T-helper 22 cell (primary cell): ENCODE results near the gene CDR2L.
"Not testable (repeated sequence)": the region's sequence is repeated elsewhere in the genome, so short reads cannot be mapped to it uniquely, and the experiment has no call there.

Experiments used
- DNase-seq: peaks from one replicate; pipeline ENCODE4 v3.0.0-alpha.2; 2020; ENCODE audit warnings: low read depth

CDR2L gene

GRCh38 chr17:74981979-74982662 is 5.3 kb upstream of the CDR2L start:
- peak; percentile 76 for DNase-seq

- DNase-seq, result not testable (repeated sequence)
Observed at GRCh38 chr17:74982663-74983313, 4.6 kb upstream of the CDR2L start.

DNA sequence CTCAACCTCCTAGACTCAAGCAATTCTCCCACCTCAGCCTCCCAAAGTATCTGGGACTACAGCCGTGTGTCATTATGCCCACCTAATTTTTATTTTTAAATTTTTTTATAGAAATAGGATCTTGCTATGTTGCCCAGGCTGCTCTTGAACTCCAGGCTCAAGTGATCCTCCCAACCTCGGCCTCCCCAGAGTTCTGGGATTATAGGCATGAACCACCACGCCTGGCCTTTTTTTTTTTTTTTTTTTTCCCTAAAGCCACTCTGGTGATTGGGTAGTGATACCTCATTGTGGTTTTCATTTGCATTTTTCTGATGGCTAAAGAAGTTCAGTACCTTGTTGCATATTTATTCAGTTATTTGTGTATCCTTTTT is 1.2 kb upstream of the CDR2L start:
- no peak for DNase-seq

DNA sequence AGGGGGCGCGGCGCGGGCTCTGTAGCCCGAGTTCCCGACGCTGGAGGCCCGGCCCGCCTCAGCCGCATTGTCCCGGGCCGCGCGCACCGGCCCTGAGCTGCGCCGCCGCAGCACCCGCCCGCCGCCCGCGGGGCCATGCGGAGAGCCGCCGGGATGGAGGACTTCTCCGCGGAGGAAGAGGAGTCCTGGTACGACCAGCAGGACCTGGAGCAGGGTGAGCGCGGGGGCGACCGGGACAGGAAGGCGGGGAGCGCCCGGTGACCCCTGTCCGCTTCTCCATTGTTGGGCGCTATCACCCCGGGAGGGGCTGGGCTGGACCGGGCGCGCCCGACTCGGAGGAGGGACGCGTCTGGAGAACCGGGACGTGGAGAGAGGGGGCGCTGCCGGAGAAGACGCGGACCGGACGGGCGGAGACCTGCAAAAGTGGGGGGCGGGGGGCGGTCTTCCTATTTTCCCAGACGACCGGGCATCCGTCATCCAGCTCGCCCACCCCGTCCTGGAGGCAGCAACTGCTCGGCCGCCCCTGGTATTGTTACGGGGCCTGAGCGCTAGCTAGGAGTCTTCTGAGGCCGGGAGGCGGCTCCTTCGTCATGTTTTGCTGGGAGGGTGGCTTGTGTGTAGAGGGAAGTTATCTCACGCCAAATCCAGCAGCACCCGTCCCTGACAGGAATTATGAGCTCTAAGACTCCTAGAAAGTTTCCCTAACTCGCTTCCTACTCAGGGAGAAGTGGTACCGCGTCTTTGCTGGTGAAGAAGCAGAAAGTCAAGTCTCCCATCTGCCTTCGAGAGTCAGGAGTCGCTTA is 678 bp downstream of the CDR2L start:
- no peak for DNase-seq

- DNase-seq, result no peak
Observed at GRCh38 chr17:74990581-74991105, 3.2 kb downstream of the CDR2L start.

DNA sequence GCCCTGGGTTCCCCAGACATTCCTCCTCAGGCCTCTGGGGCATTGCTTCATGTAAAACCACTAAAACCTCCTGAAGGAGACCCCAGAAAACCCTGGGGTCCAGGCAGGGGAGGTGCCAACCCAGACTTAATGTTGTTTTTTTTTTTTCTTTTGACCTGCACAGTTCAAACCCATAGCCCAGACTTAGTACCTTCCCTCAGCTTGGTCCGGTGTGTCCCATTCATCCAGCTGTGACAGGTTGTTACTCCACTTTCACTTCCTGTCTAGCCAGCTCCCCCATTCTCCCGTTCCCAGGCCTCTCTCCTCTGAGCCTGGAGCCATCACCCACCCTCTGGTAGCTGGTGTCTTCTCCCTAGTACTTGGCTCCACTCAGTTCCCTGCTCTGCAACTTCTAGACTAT is 4.8 kb downstream of the CDR2L start:
- DNase-seq, result no peak

- no peak for DNase-seq
Observed at GRCh38 chr17:74994440-74994839, 7.0 kb downstream of the CDR2L start.

DNA sequence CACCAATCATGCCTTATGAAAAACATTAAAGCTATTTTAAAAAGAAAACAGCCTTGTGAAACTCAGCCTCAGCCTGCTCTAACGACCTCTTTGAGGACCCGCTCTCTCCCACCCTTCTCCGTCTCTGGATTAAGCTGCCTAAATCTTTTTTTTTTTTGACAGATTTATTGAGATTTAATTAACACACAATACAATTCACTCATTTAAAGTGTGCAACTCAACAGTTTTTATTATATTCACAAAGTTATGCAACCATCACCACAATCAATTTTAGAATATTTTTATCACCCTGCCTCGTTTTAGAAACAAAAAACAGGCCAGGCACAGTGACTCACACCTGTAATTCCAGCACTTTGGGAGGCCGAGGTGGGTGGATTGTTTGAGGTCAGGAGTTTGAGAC is 8.4 kb downstream of the CDR2L start:
- no peak for DNase-seq

- no peak for DNase-seq
Observed at GRCh38 chr17:74998783-74999182, 11.4 kb downstream of the CDR2L start.

DNA sequence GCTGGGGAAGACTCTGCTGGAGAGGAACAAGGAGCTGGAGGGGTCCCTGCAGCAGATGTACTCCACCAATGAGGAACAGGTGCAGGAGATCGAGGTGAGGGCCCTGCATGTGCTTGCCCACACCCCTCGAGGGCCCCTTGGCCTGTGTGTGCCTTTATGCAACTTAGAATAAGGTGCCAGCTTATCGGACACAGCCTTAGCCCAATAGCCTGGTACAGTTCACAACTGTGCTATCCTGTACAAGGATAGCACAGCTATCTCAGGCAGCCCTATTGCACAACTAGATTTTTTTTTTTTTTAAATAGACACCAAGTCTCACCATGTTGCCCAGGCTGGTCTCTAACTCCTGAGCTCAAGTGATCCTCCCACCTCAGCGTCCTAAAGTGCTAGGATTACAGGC is 12.1 kb downstream of the CDR2L start:
- no peak for DNase-seq

DNA sequence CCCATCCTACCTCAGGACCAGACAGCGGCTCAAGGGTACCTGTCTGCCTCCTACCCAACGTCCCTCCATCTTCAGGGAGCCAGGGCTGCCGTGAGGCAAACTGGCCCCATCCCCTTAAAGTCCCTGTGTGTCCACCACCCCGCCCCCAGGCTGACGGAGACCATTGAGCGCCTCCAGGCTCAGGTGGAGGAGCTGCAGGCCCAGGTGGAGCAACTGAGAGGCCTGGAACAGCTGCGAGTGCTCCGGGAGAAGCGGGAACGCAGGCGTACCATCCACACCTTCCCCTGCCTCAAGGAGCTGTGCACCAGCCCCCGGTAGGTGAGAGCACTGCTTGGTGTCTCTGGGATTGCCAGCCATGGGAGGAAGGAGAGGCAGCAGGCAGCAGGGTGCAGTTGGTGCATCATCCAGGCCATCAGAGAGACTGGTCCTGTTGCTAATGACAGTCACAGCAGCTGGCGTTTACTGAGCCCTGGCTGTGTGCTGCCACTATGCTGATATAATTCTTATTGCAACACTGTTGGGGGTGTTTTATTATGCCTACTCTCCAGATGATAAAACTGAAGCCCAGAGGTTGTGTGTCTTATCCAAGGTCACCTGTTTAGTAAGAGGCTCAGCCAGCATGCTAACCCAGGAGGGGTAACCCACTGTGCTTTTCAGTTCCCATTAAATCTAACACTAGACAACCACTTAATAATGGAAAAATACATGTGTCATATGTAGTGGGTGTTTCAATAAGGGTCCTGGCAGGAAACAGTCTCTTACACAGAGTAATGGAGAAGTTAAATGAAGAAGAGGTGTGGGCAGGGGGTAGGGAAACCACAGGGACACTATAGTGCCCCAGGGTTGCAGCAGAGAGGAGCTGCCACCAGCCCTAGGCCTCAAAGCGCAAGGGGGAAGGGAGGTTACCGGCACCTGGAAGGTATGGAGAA is 14.7 kb downstream of the CDR2L start:
- no peak for DNase-seq

DNA sequence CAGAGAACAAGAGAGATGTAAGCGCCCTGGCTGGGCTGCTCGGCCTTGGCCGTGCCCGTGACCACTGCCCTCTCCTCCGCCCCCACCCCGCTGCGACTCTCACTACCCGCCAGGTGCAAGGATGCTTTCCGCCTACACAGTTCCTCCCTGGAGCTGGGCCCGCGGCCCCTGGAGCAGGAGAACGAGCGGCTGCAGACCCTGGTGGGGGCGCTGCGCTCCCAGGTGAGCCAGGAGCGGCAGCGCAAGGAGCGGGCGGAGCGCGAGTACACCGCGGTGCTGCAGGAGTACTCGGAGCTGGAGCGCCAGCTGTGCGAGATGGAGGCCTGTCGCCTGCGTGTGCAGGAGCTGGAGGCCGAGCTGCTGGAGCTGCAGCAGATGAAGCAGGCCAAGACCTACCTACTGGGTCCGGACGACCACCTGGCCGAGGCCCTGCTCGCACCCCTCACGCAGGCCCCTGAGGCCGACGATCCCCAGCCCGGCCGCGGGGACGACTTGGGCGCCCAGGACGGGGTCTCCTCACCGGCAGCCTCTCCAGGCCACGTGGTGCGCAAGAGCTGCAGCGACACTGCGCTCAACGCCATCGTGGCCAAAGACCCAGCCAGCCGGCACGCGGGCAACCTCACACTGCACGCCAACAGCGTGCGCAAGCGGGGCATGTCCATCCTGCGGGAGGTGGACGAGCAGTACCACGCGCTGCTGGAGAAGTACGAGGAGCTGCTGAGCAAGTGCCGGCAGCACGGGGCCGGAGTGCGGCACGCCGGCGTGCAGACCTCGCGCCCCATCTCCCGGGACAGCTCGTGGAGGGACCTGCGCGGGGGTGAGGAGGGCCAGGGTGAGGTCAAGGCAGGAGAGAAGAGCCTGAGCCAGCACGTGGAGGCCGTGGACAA is 15.9 kb downstream of the CDR2L start:
- no peak for DNase-seq

GRCh38 chr17:75003957-75004355 is 16.5 kb downstream of the CDR2L start:
- DNase-seq, result no peak

GRCh38 chr17:75004371-75004770 is 16.9 kb downstream of the CDR2L start:
- no peak for DNase-seq

DNA sequence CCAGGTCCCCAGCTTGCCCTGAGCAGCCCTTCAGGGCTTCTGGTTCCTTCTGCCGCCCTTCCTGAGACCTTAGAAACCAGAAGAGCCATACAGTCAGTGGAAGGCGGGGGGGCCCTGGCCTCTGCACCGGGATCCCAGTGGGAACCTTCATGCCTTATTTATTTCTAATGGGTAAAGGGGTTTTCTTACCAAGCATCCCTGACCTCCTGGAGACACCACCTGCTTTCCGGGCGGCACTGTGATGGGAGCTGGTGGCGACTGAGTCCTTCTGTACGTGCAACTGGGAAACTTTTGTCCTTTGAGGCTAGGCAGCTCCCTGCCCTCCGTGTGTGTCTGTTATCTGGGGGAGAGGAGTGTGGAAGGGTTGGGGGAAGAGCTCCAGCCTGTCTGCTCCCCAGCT is 17.9 kb downstream of the CDR2L start:
- DNase-seq, result no peak

DNA sequence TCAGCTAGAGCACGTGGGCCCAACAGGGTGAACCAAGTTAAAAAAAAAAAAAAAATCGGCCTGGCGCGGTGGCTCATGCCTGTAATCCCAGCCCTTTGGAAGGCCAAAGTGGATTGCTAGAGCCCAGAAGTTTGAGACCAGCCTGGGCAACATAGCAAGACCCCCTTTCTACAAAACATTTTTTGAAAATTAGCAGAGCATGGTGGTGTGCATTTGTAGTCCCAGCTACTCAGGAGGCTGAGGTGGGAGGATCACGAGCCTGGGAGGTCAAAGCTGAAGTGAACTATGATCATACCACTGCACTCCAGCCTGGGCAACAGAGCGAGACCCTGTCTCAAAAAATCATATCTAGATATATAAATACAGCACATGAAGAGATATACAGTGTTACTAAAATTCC is 18.7 kb downstream of the CDR2L start:
- not testable (repeated sequence) for DNase-seq

- no peak for DNase-seq
Observed at GRCh38 chr17:75006653-75007052, 19.2 kb downstream of the CDR2L start.

- DNase-seq, result no peak
Observed at GRCh38 chr17:75008373-75008772, 20.9 kb downstream of the CDR2L start.

- no peak for DNase-seq
Observed at GRCh38 chr17:75009139-75009724, 21.8 kb downstream of the CDR2L start.

DNA sequence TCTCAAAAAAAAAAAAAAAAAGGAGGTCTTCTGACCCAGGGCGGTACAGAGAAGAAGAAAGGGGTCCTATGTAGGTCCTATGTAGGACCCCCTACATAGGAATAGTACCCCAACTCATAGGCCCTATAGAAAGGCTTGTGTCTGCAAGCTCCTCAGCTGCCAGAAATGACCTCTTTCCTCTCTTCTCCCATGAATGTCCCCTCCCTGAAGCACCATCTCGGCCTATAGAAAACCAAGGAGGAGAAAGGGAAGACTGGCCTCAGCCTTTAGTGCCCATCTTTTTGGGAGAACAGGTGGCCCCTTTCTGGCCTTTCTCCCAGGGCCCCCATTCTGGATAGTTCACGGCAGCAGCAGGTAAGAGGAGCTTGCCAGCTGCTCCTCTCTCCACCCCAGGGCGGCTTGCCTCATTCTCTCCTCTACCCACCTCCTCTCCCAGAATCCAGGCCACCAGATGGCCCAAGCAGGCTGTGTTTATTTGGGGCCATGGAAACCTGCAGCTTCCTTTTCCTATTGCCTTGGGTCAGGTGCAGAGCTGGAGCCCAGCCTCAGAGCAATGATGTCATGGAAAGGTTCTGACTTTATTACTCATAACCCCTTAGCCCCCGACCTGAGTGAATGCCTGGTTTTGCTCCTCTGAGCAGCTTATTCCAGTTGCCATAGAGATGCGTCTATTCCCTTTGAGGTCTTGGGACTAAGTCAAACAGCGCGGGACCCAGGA is 23.4 kb downstream of the CDR2L start:
- DNase-seq, result no peak
